ENCODE data around the gene TCEA2. TPM values are rescaled to one million over a fixed set of nuclear protein-coding genes. Genes with fewer than 3 reads are reported as not detected.
A peak's percentile ranks its signal among the peaks of the same experiment; 100 is the strongest.

Gene TCEA2
- total and polyA plus RNA-seq, 2 of the 13 experiments (the other 11 are each of a cell fraction or from before 2014, with no cell fraction given), result 28.1 to 33.7 TPM

DNA sequence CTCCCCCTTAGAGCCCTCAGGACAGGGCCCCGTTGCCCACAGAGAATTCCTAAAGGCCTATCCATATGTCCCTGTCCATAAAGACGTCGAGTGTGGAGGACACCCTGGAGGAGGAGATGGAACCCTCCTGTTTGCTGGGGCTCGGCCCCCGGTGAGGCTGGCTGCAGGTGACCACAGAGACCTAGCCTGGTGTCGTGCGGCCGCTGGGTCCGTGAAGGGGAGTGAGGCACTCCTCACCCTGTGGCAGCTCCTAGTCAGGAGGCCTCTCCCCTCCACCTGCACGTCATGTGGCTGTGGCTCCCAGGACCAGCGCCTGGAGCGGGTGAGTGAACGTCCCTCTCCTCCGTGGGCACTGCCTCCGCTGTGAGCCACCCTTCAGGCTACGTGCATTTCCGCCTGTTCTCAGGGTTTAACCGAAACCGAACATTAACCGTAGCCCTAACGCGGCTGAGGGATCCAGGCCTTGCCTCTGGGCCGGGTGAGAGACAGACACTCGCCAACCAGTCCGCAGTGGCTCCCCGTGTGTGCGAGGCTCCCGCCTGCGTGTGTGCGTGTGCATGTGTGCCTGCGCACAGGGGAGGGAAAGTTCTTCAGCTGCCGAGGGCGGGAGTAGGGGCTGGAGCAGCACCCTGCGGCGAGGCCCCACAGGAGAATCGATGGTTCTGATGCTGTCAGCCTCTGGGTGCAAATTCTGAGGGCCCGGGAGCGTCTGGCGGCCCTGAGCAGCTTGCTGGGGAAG lies 5.9 kb upstream of the TCEA2 start (continued):
- TF ChIP-seq ZNF160 (CRISPR knock-in tag; IDR thresholded peaks at IDR 0.05), result peak; percentile 45; the same call in 1 of the 2 replicates

DNA sequence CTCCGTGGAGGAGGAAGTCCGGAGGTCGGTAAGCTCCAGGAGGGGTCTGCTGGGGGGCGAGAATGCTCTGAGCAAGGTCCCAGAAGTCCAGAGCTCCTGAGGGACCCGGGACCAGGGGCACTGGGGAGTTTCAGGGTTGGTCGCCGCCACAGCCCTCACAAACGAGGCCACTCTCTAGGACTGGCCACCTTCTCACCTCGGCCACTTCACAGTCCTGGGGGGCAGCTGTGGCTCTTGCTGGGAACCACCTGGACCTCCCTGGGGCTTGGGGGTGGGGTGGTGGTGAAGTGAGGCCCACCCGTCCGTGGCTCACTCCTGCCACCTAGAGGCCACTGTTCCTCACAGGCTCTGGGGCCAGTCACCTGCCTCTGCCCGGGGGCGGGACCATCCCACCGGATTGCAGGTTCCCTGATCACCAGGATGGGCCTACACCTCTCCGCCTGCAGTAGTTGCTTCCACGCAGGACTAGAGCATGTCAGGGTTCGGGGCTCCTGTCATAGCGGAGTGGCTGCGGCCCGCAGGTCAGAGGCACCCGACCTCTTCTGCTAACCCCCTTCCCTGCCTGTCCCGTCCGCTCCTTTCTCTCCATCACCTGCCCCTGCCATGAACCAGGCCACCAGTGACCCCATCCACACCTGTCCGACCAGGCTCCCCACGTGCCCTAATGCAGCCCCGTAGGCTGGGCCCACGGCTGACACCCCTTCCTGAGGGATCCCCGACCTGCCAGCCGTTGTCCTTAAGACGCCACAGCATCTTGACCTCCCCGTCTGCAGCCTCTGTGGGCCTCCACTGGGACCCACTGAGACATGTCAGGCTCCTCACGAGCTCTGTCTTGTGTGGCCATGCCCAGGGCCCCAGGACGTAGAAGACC lies 5.1 kb upstream of the TCEA2 start:
- no peaks in the 10 kb centered on the region for H3K79me2 ChIP-seq (ENCODE audit: insufficient read depth, low read length)
- peak overlapping the region; percentile 77 for H3K27ac ChIP-seq (ENCODE audit: extremely low read length, insufficient read depth, low read length)
- no peak overlapping the region for H2AFZ ChIP-seq (ENCODE audit: low read length)
- no TSS peak for BruUV-seq (replicated peaks)
- H3K36me3 ChIP-seq (replicated peaks in 1 of 2; ENCODE audit: control insufficient read depth in 1 of 2, insufficient read depth in 2 of 2, low read length in 2 of 2), result no peaks in the 10 kb centered on the region
- in situ Hi-C loops (cut with HindIII; ENCODE audit: extremely low pct_ligation_motif_present, low pct_unique_long_range_greater_than_20kb) (loop anchor here (5.0 kb wide), 1 partner anchor 81 kb away; the partner anchor contains the start of gene SAMD10), intact Hi-C loops (cut with micrococcal nuclease; ENCODE audit: unreplicated experiment) (loop anchor here (1.0 to 2.0 kb wide), 2 partner anchors 21 to 78 kb away; partner anchors contain the start of gene C20orf204)
- POLR2A ChIA-PET, result interaction anchor here (0.8 to 9.4 kb wide), 7 partner anchors 8 to 161 kb away, joined by 4 to 252 read pairs (median 6); partner anchors contain the start of genes C20orf204, PRPF6, SAMD10 and UCKL1
- CTCF ChIA-PET (ENCODE audit: low intra/inter-chr PET ratio, low total read pairs), result interaction anchor here (0.8 to 3.7 kb wide), 3 partner anchors 78 to 238 kb away, joined by 3 to 33 read pairs (median 3); partner anchors contain the start of genes PRPF6, SAMD10 and UCKL1
- H3K4me3 ChIP-seq (replicated peaks in 1 of 3; ENCODE audit: insufficient read depth in 1 of 3, low read depth in 2 of 3, low read length in 3 of 3), result peak overlapping the region; percentile 1 to 69 (median 42); a peak in 5 of 6 replicates
- H4K20me1 ChIP-seq (ENCODE audit: insufficient read depth, low read length), result no peaks in the 10 kb centered on the region
- peak overlapping the region; percentile 72 for H3K9ac ChIP-seq (ENCODE audit: insufficient read depth, low read depth, low read length)
- DNase-seq (ENCODE audit: low spot score), result peak; percentile 83
- 30% methylated on average over 30 of the region's 33 CpGs for WGBS (ENCODE audit: low lambda C conversion rate)
- H3K4me1 ChIP-seq (ENCODE audit: insufficient read depth, low read length), result peaks cover 76% of the 10 kb centered on the region
- H3K9me3 ChIP-seq (ENCODE audit: low read length), result no peaks in the 10 kb centered on the region
- no peaks in the 10 kb centered on the region for H3K27me3 ChIP-seq (ENCODE audit: control insufficient read depth in 1 of 2, insufficient read depth in 2 of 2, low read length in 2 of 2)
- FAIRE-seq, result peak; percentile 75
- peak overlapping the region; percentile 87 for H3K4me2 ChIP-seq (ENCODE audit: low read depth, low read length)
- ATAC-seq, result peak; percentile 44
- TF ChIP-seq, protein P1, sequence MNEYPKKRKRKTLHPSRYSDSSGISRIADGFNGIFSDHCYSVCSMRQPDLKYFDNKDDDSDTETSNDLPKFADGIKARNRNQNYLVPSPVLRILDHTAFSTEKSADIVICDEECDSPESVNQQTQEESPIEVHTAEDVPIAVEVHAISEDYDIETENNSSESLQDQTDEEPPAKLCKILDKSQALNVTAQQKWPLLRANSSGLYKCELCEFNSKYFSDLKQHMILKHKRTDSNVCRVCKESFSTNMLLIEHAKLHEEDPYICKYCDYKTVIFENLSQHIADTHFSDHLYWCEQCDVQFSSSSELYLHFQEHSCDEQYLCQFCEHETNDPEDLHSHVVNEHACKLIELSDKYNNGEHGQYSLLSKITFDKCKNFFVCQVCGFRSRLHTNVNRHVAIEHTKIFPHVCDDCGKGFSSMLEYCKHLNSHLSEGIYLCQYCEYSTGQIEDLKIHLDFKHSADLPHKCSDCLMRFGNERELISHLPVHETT (CRISPR knock-in tag; conservative IDR thresholded peaks at IDR 0.05), result no peak
- TF ChIP-seq ZNF333 (CRISPR knock-in tag; IDR thresholded peaks at IDR 0.05; ENCODE audit: borderline replicate concordance) (no peak; the same call in 1 of the 2 replicates), GATAD2A (CRISPR knock-in tag; IDR thresholded peaks at IDR 0.05) (peak; percentile 36; the same call in 1 of the 2 replicates), POGZ (CRISPR knock-in tag; IDR thresholded peaks at IDR 0.05) (peak; percentile 63), HNF4A (CRISPR knock-in tag; IDR thresholded peaks at IDR 0.05) (peak; percentile 55; the same call in 1 of the 2 replicates), FIP1L1 (IDR thresholded peaks at IDR 0.05; ENCODE audit: borderline replicate concordance, insufficient read depth, low read depth, low read length) (0 out of 2 replicates have a peak, but pooled peaks have one; percentile 63), ZNF12 (CRISPR knock-in tag; IDR thresholded peaks at IDR 0.05) (peak; percentile 15; the same call in 1 of the 2 replicates), FOXK2 (IDR thresholded peaks at IDR 0.05) (no peak)
- TF ChIP-seq, protein P2, sequence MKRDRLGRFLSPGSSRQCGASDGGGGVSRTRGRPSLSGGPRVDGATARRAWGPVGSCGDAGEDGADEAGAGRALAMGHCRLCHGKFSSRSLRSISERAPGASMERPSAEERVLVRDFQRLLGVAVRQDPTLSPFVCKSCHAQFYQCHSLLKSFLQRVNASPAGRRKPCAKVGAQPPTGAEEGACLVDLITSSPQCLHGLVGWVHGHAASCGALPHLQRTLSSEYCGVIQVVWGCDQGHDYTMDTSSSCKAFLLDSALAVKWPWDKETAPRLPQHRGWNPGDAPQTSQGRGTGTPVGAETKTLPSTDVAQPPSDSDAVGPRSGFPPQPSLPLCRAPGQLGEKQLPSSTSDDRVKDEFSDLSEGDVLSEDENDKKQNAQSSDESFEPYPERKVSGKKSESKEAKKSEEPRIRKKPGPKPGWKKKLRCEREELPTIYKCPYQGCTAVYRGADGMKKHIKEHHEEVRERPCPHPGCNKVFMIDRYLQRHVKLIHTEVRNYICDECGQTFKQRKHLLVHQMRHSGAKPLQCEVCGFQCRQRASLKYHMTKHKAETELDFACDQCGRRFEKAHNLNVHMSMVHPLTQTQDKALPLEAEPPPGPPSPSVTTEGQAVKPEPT (CRISPR knock-in tag; IDR thresholded peaks at IDR 0.05; ENCODE audit: low read depth), result no peak
